Measurements from ENCODE around the gene ZNF672. TPM values are rescaled to one million over a fixed set of nuclear protein-coding genes. Genes with fewer than 3 reads are reported as not detected.
"Not testable (repeated sequence)": the region's sequence is repeated elsewhere in the genome, so short reads cannot be mapped to it uniquely, and the experiment has no call there.

Gene ZNF672
- total RNA-seq, 1 experiment from 2014 or later = 35.8 TPM

DNA sequence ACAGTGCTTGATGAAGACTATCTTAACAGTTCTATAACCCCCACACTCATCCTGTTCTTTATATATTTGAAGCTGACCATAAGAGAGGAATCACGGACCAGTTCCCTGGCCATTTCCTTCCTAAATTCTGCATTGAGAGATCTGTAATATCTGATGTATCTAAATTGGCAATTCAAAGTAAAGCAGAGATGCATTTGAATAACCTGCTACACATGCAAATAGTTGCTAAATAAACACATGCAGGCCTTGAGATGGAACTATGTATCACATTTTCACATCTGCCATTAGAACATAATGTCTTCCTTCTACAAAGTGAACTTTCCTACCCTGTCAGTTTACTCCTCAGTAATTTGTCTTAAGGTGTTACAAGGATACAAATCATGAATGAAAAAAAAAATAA is 47.6 kb downstream of the ZNF672 start:
- Mint-ChIP-seq H3K9me3 (ENCODE audit: unreplicated experiment) (no peaks in the 10 kb centered on the region), H3K27ac (ENCODE audit: low read depth, unreplicated experiment) (no peak overlapping the region), H3K27me3 (ENCODE audit: insufficient read depth, unreplicated experiment) (peaks cover 19% of the 10 kb centered on the region), H3K4me1 (ENCODE audit: insufficient read depth, unreplicated experiment) (peaks cover 9% of the 10 kb centered on the region), H3K36me3 (ENCODE audit: insufficient read depth, unreplicated experiment) (no peaks in the 10 kb centered on the region), H3K4me3 (ENCODE audit: unreplicated experiment) (no peak overlapping the region)
- POLR2A ChIA-PET = interaction anchor here (0.6 to 3.5 kb wide), 3 partner anchors 13 to 59 kb away, joined by 4 to 11 read pairs (median 5); partner anchors contain the start of gene SH3BP5L
- DNase-seq (ENCODE audit: unreplicated experiment) = no peak
- no TSS peak for BruUV-seq (replicated peaks)
- TF ChIP-seq, protein P1, sequence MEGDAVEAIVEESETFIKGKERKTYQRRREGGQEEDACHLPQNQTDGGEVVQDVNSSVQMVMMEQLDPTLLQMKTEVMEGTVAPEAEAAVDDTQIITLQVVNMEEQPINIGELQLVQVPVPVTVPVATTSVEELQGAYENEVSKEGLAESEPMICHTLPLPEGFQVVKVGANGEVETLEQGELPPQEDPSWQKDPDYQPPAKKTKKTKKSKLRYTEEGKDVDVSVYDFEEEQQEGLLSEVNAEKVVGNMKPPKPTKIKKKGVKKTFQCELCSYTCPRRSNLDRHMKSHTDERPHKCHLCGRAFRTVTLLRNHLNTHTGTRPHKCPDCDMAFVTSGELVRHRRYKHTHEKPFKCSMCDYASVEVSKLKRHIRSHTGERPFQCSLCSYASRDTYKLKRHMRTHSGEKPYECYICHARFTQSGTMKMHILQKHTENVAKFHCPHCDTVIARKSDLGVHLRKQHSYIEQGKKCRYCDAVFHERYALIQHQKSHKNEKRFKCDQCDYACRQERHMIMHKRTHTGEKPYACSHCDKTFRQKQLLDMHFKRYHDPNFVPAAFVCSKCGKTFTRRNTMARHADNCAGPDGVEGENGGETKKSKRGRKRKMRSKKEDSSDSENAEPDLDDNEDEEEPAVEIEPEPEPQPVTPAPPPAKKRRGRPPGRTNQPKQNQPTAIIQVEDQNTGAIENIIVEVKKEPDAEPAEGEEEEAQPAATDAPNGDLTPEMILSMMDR (IDR thresholded peaks at IDR 0.05; ENCODE audit: unreplicated experiment) = no peak
- intact Hi-C loops (cut with micrococcal nuclease) = no loop called here
- CTCF ChIA-PET = interaction anchor here (0.6 to 2.6 kb wide), 5 partner anchors 11 to 185 kb away, joined by 3 to 7 read pairs (median 4); no protein-coding TSS in a partner anchor

DNA sequence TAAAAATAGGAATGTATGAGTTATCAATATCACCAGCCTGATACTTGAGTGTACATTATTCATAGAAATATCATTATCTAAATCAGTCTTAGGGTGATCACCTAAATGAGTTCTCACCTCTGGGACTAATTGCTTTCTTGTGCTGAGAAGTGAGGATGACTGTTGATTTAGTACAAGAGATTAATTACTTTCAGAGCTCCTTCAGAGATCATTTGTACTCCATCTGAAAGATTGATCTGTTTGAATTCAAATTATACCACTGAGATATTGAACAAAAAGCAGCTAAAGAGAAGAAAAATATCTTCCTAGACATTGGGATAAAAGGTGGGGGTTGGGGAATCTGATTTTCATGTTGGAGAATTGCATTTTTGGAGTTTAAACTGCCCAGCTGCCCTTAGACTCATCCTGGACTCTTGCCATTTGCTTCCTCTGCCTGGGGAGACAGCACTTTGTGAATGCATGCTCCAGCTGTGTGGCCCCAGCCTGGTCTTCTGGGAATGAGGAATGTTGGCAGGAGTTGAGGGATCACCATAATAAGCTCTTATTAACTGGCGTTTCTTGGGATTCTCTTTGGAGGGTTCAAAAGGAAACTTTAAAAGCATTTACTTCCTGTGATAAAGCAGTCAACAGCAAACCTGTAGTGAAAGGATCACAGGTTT is 48.3 kb downstream of the ZNF672 start:
- Mint-ChIP-seq H3K4me3 (ENCODE audit: unreplicated experiment) (no peak overlapping the region), H3K27me3 (ENCODE audit: insufficient read depth, unreplicated experiment) (peaks cover 20% of the 10 kb centered on the region), H3K4me1 (ENCODE audit: insufficient read depth, unreplicated experiment) (peaks cover 13% of the 10 kb centered on the region), H3K9me3 (ENCODE audit: unreplicated experiment) (no peaks in the 10 kb centered on the region), H3K36me3 (ENCODE audit: insufficient read depth, unreplicated experiment) (no peaks in the 10 kb centered on the region), H3K27ac (ENCODE audit: low read depth, unreplicated experiment) (no peak overlapping the region)
- ChIA-PET CTCF (interaction anchor here (0.6 to 2.6 kb wide), 9 partner anchors 10 to 1147 kb away, joined by 3 to 7 read pairs (median 4); no protein-coding TSS in a partner anchor), POLR2A (interaction anchor here (0.6 to 3.5 kb wide), 8 partner anchors 10 to 201 kb away, joined by 3 to 11 read pairs (median 4); partner anchors contain the start of genes PGBD2, SH3BP5L and ZNF692)
- BruUV-seq (replicated peaks) = no TSS peak
- TF ChIP-seq, protein P1 (IDR thresholded peaks at IDR 0.05; ENCODE audit: unreplicated experiment) = no peak
- no peak for DNase-seq (ENCODE audit: unreplicated experiment)
- intact Hi-C loops (cut with micrococcal nuclease) = no loop called here

DNA sequence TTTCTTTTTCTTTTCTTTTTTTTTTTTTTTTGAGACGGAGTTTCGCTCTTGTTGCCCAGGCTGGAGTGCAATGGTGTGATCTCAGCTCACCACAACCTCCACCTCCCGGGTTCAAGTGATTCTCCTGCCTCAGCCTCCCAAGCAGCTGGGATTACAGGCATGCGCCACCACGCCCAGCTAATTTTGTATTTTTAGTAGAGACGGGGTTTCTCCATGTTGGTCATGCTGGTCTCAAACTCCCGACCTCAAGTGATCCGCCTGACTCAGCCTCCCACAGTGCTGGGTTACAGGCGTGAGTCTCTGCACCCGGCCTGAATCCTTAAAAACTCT is 51.9 kb downstream of the ZNF672 start:
- H3K4me1 Mint-ChIP-seq (ENCODE audit: insufficient read depth, unreplicated experiment); H3K27ac Mint-ChIP-seq (ENCODE audit: low read depth, unreplicated experiment); H3K9me3 Mint-ChIP-seq (ENCODE audit: unreplicated experiment); H3K36me3 Mint-ChIP-seq (ENCODE audit: insufficient read depth, unreplicated experiment); intact Hi-C loops (cut with micrococcal nuclease); DNase-seq (ENCODE audit: unreplicated experiment); BruUV-seq (replicated peaks); H3K4me3 Mint-ChIP-seq (ENCODE audit: unreplicated experiment): not testable (repeated sequence)
- peaks cover 48% of the 10 kb centered on the region for H3K27me3 Mint-ChIP-seq (ENCODE audit: insufficient read depth, unreplicated experiment)
- CTCF ChIA-PET = interaction anchor here (0.5 to 1.5 kb wide), 6 partner anchors 24 to 1391 kb away, joined by 3 to 4 read pairs (median 3); no protein-coding TSS in a partner anchor
- POLR2A ChIA-PET = interaction anchor here (0.6 to 1.7 kb wide), 4 partner anchors 8 to 36 kb away, joined by 3 to 9 read pairs (median 4); no protein-coding TSS in a partner anchor

DNA sequence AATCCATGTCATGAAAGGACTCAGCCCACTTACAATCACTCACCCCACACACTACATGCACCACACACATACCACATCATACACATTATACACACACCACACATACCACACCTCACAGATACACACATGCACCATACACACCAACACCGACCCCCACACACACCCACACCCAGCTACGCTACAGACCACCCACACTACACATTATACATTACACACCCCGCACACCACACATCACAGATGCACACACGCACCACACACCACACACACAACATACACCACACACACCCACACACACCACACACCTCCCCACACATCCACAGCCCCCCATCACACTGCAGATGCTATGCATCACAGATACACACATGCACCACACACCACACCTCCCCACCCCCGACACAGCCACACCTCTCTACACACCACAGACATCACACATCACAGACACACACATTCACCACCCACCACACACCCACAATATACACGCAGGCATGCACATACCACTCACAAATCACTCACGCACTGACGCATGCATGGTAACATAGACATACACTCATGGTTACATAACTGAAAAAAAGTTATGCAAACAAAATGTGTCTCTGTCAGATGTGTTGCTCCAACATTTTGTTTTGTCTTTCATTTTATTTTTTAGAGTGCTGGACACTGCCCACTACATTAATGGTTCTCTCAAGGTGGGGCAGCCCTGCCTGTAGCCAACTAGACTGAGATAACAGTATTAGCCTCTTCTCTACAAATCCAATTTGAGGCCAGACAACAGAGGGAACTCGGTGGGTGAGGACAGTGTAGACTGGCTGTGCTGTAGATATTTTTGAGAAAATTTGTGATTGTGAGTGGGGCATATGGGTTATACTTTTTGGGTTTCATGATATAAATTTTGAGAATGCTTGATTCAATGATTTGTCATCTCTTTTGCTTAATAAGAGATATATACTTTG is 52.8 kb downstream of the ZNF672 start:
- Mint-ChIP-seq H3K27ac (ENCODE audit: low read depth, unreplicated experiment) (no peak overlapping the region), H3K9me3 (ENCODE audit: unreplicated experiment) (no peaks in the 10 kb centered on the region), H3K4me3 (ENCODE audit: unreplicated experiment) (no peak overlapping the region), H3K36me3 (ENCODE audit: insufficient read depth, unreplicated experiment) (no peaks in the 10 kb centered on the region), H3K4me1 (ENCODE audit: insufficient read depth, unreplicated experiment) (peaks cover 9% of the 10 kb centered on the region), H3K27me3 (ENCODE audit: insufficient read depth, unreplicated experiment) (peaks cover 54% of the 10 kb centered on the region)
- intact Hi-C loops (cut with micrococcal nuclease) = no loop called here
- BruUV-seq (replicated peaks) = no TSS peak
- TF ChIP-seq, protein P1 (IDR thresholded peaks at IDR 0.05; ENCODE audit: unreplicated experiment) = no peak
- no peak for DNase-seq (ENCODE audit: unreplicated experiment)
- ChIA-PET CTCF (interaction anchor here (0.5 to 1.6 kb wide), 3 partner anchors 29 to 1392 kb away, joined by 3 to 4 read pairs (median 3); no protein-coding TSS in a partner anchor), POLR2A (interaction anchor here (1.2 kb wide), 1 partner anchor 9 kb away, joined by 3 read pairs; no protein-coding TSS in a partner anchor)

Data from MCF 10A (cell line).